A673 (cell line): Measurements from ENCODE around the gene PYGM. TPM values are rescaled to one million over a fixed set of nuclear protein-coding genes. Genes with fewer than 3 reads are reported as not detected.

Source experiments
- BruUV-seq: library from RNA; stranded (reverse); fragments of 400-500 nt; replicated peaks from 2 replicates; lab custom pipeline; 2021; lab: Mats Ljungman, UMichigan
- CTCF ChIA-PET: fragments of 300-600 bp; sonication (Branson Sonifier 250); formaldehyde crosslinking; loops from one replicate; lab custom pipeline; 2022; ENCODE audit warnings: antibody characterized with exemption; lab: Charles Lee
- POLR2A ChIA-PET: fragments of 300-600 bp; sonication (Branson Sonifier 250); formaldehyde crosslinking; loops from one replicate; lab custom pipeline; 2022; ENCODE audit warnings: antibody characterized with exemption; ENCODE audit not compliant: low non-redundant PET; lab: Charles Lee
- DNase-seq: peaks from one replicate; pipeline ENCODE4 v3.0.0-alpha.2; 2015; ENCODE audit warnings: low spot score
- H3K27ac ChIP-seq: fragments of 200-600 bp; sonication (generic); 2 replicates; pipeline ENCODE4 v1.5.1; 2016; ENCODE audit warnings: mixed run types, low read depth, mild to moderate bottlenecking, mixed read lengths, antibody characterized with exemption, low read length; ENCODE audit not compliant: poor library complexity, severe bottlenecking
- H3K27me3 ChIP-seq: fragments of 200-600 bp; sonication (generic); replicated peaks from 2 replicates; pipeline ENCODE4 v1.6.1; 2017; ENCODE audit warnings: mixed run types, low read depth, mild to moderate bottlenecking, mixed read lengths, antibody characterized with exemption, low read length; ENCODE audit not compliant: insufficient read depth, poor library complexity
- H3K36me3 ChIP-seq: fragments of 200-600 bp; sonication (generic); 2 replicates; pipeline ENCODE4 v1.6.1; 2016; ENCODE audit warnings: mixed run types, mild to moderate bottlenecking, mixed read lengths, antibody characterized with exemption, low read length; ENCODE audit not compliant: insufficient read depth, poor library complexity, severe bottlenecking
- H3K4me1 ChIP-seq: fragments of 200-600 bp; sonication (generic); 2 replicates; pipeline ENCODE4 v1.6.1; 2017; ENCODE audit warnings: mixed run types, mild to moderate bottlenecking, mixed read lengths, antibody characterized with exemption, low read length; ENCODE audit not compliant: insufficient read depth, poor library complexity, severe bottlenecking
- H3K4me3 ChIP-seq: fragments of 200-600 bp; sonication (generic); 2 replicates; pipeline ENCODE4 v1.5.1; 2016; ENCODE audit warnings: low read depth, mixed run types, mild to moderate bottlenecking, mixed read lengths, low read length; ENCODE audit not compliant: poor library complexity, severe bottlenecking
- H3K9me3 ChIP-seq: fragments of 200-600 bp; sonication (generic); 2 replicates; pipeline ENCODE4 v1.6.1; 2016; ENCODE audit warnings: mixed run types, low read depth, mild to moderate bottlenecking, mixed read lengths, antibody characterized with exemption, low read length; ENCODE audit not compliant: poor library complexity, severe bottlenecking
- EZH2 ChIP-seq: fragments of 200-600 bp; sonication (generic); IDR thresholded peaks from 2 replicates; pipeline ENCODE4 v1.6.1; 2017; ENCODE audit warnings: borderline replicate concordance, low read depth, mild to moderate bottlenecking, mixed read lengths, antibody characterized with exemption, low read length; ENCODE audit not compliant: poor library complexity, severe bottlenecking
- intact Hi-C: fragments of 100-400 bp; cut with micrococcal nuclease; formaldehyde crosslinking; loops from one replicate; pipeline ENCODE4 v1.10.0; 2022; ENCODE audit not compliant: unreplicated experiment
- total RNA-seq: library from RNA; stranded (reverse); gene quantifications from 2 replicates; pipeline ENCODE4 v1.2.3, GENCODE V29; 2021
- TF ChIP-seq, protein P1 (sequence below): fragments of 300-800, 200-600 bp; sonication (generic); conservative IDR thresholded peaks from 2 replicates; pipeline ENCODE4 v1.5.1; 2017; ENCODE audit warnings: low read depth, mild to moderate bottlenecking, antibody characterized with exemption, low read length, moderate library complexity, mixed read lengths

Gene PYGM
- total RNA-seq, 1 experiment from 2014 or later = 2.4 TPM

GRCh38 chr11:64726867-64727530 is 32.8 kb downstream of the PYGM start:
- intact Hi-C loops = no loop called here
- no peak overlapping the region for H3K27ac ChIP-seq
- H3K4me1 ChIP-seq = peaks cover 11% of the 10 kb centered on the region
- no TSS peak for BruUV-seq
- no peaks in the 10 kb centered on the region for H3K9me3 ChIP-seq
- no peak for TF ChIP-seq EZH2
- TF ChIP-seq, protein P1, sequence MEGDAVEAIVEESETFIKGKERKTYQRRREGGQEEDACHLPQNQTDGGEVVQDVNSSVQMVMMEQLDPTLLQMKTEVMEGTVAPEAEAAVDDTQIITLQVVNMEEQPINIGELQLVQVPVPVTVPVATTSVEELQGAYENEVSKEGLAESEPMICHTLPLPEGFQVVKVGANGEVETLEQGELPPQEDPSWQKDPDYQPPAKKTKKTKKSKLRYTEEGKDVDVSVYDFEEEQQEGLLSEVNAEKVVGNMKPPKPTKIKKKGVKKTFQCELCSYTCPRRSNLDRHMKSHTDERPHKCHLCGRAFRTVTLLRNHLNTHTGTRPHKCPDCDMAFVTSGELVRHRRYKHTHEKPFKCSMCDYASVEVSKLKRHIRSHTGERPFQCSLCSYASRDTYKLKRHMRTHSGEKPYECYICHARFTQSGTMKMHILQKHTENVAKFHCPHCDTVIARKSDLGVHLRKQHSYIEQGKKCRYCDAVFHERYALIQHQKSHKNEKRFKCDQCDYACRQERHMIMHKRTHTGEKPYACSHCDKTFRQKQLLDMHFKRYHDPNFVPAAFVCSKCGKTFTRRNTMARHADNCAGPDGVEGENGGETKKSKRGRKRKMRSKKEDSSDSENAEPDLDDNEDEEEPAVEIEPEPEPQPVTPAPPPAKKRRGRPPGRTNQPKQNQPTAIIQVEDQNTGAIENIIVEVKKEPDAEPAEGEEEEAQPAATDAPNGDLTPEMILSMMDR = no peak
- peaks cover 7% of the 10 kb centered on the region for H3K27me3 ChIP-seq
- ChIA-PET POLR2A (no interaction called here), CTCF (interaction anchor here (0.6 kb wide), 1 partner anchor 247 kb away, joined by 3 read pairs; no protein-coding TSS in a partner anchor)
- no peaks in the 10 kb centered on the region for H3K36me3 ChIP-seq
- no peak overlapping the region for H3K4me3 ChIP-seq
- no peak for DNase-seq

DNA sequence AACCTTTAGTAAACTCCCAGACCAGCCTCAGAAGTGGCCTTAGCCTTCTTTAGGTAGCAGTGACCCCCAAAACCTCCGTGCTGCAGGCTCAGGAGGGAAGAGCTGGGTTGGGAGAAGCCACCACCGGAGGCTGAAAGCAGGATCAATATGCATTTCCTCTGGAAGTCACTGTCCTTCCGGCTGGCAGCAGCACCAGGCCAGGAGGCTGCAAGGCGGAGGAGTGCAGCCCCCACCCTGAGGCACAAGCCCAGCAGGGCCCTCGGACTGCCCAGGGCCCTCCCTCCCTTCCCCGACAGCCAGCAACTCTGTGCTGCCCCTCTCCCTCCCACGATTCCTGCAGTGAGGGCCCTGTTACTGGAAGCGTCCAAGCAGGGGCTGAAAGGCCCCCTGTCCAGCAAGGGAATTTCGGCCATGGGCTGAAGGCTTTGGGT is 33.5 kb downstream of the PYGM start:
- DNase-seq = no peak
- BruUV-seq = no TSS peak
- Histone ChIP-seq H3K4me3 (no peak overlapping the region), H3K27ac (no peak overlapping the region), H3K9me3 (no peaks in the 10 kb centered on the region), H3K36me3 (no peaks in the 10 kb centered on the region), H3K27me3 (peaks cover 15% of the 10 kb centered on the region), H3K4me1 (peaks cover 11% of the 10 kb centered on the region)
- CTCF ChIA-PET = interaction anchor here (0.5 to 0.6 kb wide), 2 partner anchors 252 to 277 kb away, joined by 3 read pairs; no protein-coding TSS in a partner anchor
- TF ChIP-seq EZH2 = no peak
- TF ChIP-seq, protein P1 = no peak
- intact Hi-C loops = no loop called here
- POLR2A ChIA-PET = no interaction called here

- POLR2A ChIA-PET = no interaction called here
Measured at GRCh38 chr11:64724863-64725532, 34.8 kb downstream of the PYGM start.

More at GRCh38 chr11:64724863-64725532, 34.8 kb downstream of the PYGM start:
- TF ChIP-seq, protein P1 = no peak
- TF ChIP-seq EZH2 = no peak
- Histone ChIP-seq H3K27ac (no peak overlapping the region), H3K36me3 (no peaks in the 10 kb centered on the region), H3K4me1 (peaks cover 9% of the 10 kb centered on the region), H3K27me3 (peaks cover 26% of the 10 kb centered on the region), H3K9me3 (no peaks in the 10 kb centered on the region), H3K4me3 (no peak overlapping the region)
- no peak for DNase-seq
- BruUV-seq = no TSS peak
- intact Hi-C loops = no loop called here
- CTCF ChIA-PET = interaction anchor here (0.6 kb wide), 1 partner anchor 27 kb away, joined by 6 read pairs; no protein-coding TSS in a partner anchor
